Prostate gland (tissue), 2 donors: ENCODE data around the gene KLHDC3.

Source experiments
- POLR2AphosphoS5 ChIP-seq: sonication (generic); formaldehyde crosslinking; IDR thresholded peaks from one replicate; pipeline ENCODE4 v1.6.1; 2017; ENCODE audit warnings: antibody characterized with exemption
- TF ChIP-seq, protein P1 (sequence below), 4 experiments: fragments of 200-600 bp in 2 of 4; fragments of 450-650 bp in 2 of 4; sonication (generic) in 2 of 4; IDR thresholded peaks; 1 replicate in 3 of 4; 2 replicates in 1 of 4; pipeline ENCODE4 v1.5.1; 2016 to 2019; ENCODE audit warnings: antibody characterized with exemption in 4 of 4, mild to moderate bottlenecking in 2 of 4, moderate library complexity in 2 of 4

DNA sequence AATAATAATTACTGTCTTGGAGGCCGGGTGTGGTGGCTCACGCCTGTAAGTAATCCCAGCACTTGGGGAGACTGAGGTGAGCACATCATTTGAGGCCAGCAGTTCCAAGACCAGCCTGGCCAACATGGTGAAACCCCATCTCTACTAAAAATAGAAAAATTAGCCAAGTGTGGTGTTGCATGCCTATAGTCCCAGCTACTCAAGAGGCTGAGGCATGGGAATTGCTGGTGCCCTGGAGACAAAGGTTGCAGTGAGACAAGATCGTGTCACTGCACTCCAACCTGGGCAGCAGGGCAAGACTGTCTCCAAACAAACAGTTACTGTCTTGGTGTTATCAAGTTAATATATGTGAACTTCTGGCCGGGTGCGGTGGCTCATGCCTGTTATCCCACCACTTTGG lies 12.3 kb downstream of the KLHDC3 start:
- TF ChIP-seq, protein P1, sequence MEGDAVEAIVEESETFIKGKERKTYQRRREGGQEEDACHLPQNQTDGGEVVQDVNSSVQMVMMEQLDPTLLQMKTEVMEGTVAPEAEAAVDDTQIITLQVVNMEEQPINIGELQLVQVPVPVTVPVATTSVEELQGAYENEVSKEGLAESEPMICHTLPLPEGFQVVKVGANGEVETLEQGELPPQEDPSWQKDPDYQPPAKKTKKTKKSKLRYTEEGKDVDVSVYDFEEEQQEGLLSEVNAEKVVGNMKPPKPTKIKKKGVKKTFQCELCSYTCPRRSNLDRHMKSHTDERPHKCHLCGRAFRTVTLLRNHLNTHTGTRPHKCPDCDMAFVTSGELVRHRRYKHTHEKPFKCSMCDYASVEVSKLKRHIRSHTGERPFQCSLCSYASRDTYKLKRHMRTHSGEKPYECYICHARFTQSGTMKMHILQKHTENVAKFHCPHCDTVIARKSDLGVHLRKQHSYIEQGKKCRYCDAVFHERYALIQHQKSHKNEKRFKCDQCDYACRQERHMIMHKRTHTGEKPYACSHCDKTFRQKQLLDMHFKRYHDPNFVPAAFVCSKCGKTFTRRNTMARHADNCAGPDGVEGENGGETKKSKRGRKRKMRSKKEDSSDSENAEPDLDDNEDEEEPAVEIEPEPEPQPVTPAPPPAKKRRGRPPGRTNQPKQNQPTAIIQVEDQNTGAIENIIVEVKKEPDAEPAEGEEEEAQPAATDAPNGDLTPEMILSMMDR (IDR thresholded peaks at IDR 0.05) = no peak
- TF ChIP-seq POLR2AphosphoS5 = no peak
